ENCODE measurements around the gene EPAS1.

DNA sequence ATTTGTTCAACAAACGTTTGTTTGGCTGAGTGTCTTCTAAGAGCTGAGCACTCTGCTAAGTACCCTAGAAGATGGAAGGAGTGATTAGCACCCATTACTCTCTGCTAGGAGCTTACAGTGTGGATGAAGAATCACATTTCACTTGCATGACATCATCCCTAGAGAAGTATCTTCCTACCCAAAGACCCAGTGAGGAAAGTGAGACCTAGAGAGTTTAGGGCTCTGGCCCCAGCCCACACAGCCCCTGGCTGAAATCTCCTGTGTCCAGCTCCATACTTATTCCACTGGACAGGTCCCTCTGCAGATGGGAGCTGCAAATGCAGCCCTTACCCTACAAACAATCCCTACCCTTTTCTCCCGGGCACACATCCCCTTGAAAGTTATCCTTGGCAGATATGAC, 26.8 kb upstream of the EPAS1 start:
- no peak for TF ChIP-seq POLR2A (IDR thresholded peaks at IDR 0.05)
- TF ChIP-seq, protein P1, sequence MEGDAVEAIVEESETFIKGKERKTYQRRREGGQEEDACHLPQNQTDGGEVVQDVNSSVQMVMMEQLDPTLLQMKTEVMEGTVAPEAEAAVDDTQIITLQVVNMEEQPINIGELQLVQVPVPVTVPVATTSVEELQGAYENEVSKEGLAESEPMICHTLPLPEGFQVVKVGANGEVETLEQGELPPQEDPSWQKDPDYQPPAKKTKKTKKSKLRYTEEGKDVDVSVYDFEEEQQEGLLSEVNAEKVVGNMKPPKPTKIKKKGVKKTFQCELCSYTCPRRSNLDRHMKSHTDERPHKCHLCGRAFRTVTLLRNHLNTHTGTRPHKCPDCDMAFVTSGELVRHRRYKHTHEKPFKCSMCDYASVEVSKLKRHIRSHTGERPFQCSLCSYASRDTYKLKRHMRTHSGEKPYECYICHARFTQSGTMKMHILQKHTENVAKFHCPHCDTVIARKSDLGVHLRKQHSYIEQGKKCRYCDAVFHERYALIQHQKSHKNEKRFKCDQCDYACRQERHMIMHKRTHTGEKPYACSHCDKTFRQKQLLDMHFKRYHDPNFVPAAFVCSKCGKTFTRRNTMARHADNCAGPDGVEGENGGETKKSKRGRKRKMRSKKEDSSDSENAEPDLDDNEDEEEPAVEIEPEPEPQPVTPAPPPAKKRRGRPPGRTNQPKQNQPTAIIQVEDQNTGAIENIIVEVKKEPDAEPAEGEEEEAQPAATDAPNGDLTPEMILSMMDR (IDR thresholded peaks at IDR 0.05), result no peak

Measured in testis (tissue), 2 donors.